GM23338 (cell line): ENCODE measurements around the gene CISH. TPM values are rescaled to one million over a fixed set of nuclear protein-coding genes. Genes with fewer than 3 reads are reported as not detected.

Experiments used
- ATAC-seq: fragments of 200-7000 bp; cut with Tn5 transposase; 3 replicates; pipeline ENCODE4 v1.9.1; 2020
- DNase-seq: peaks from one replicate; pipeline ENCODE4 v3.0.0-alpha.2; 2015; ENCODE audit warnings: low spot score
- H2AFZ ChIP-seq: fragments of 200-600 bp; sonication (generic); 2 replicates; pipeline ENCODE4 v1.8.0; 2016; ENCODE audit warnings: antibody characterized with exemption, mild to moderate bottlenecking, moderate library complexity
- H3F3A ChIP-seq: fragments of 200-600 bp; sonication (generic); replicated peaks from 2 replicates; pipeline ENCODE4 v1.8.0; 2017; ENCODE audit warnings: antibody characterized with exemption, mixed run types, low read depth
- H3K27ac ChIP-seq: fragments of 200-600 bp; sonication (generic); 2 replicates; pipeline ENCODE4 v1.6.1; 2016; ENCODE audit warnings: low read depth
- H3K27me3 ChIP-seq: fragments of 200-600 bp; sonication (generic); 2 replicates; pipeline ENCODE4 v1.8.0; 2016; ENCODE audit warnings: mild to moderate bottlenecking, mixed run types, moderate library complexity; ENCODE audit not compliant: insufficient read depth
- H3K36me3 ChIP-seq: fragments of 200-600 bp; sonication (generic); 2 replicates; pipeline ENCODE4 v1.8.0; 2016; ENCODE audit warnings: mild to moderate bottlenecking; ENCODE audit not compliant: insufficient read depth
- H3K4me1 ChIP-seq: fragments of 200-600 bp; sonication (generic); 2 replicates; pipeline ENCODE4 v1.8.0; 2016; ENCODE audit warnings: mild to moderate bottlenecking, moderate library complexity; ENCODE audit not compliant: insufficient read depth
- H3K4me2 ChIP-seq: fragments of 200-600 bp; sonication (generic); 2 replicates; pipeline ENCODE4 v1.7.1; 2017; ENCODE audit warnings: mixed run types
- H3K4me3 ChIP-seq: fragments of 200-600 bp; sonication (generic); 2 replicates; pipeline ENCODE4 v1.6.1; 2016; ENCODE audit warnings: mixed run types
- H3K79me2 ChIP-seq: fragments of 200-600 bp; sonication (generic); replicated peaks from 2 replicates; pipeline ENCODE4 v1.8.0; 2017; ENCODE audit warnings: mild to moderate bottlenecking; ENCODE audit not compliant: insufficient read depth
- H3K9me2 ChIP-seq: fragments of 200-600 bp; sonication (generic); 2 replicates; pipeline ENCODE4 v1.8.0; 2017; ENCODE audit not compliant: insufficient read depth
- H4K20me1 ChIP-seq: fragments of 200-600 bp; sonication (generic); replicated peaks from 2 replicates; pipeline ENCODE4 v1.8.0; 2017; ENCODE audit warnings: mild to moderate bottlenecking; ENCODE audit not compliant: insufficient read depth
- H3K27ac Mint-ChIP-seq: 2 replicates; pipeline ENCODE4 v1.8.0; 2020; ENCODE audit warnings: inconsistent platforms, mild to moderate bottlenecking, moderate library complexity, mixed read lengths
- H3K27me3 Mint-ChIP-seq: 3 replicates; pipeline ENCODE4 v1.8.0; 2022; ENCODE audit warnings: low read depth, mild to moderate bottlenecking, moderate library complexity, mixed read lengths, inconsistent platforms; ENCODE audit not compliant: insufficient read depth, poor library complexity
- H3K36me3 Mint-ChIP-seq: 3 replicates; pipeline ENCODE4 v1.8.0; 2021; ENCODE audit warnings: low read depth, mild to moderate bottlenecking, inconsistent platforms, moderate library complexity, mixed read lengths
- H3K4me1 Mint-ChIP-seq: 3 replicates; pipeline ENCODE4 v1.8.0; 2020; ENCODE audit warnings: mild to moderate bottlenecking, inconsistent platforms, mixed read lengths
- H3K4me3 Mint-ChIP-seq: 3 replicates; pipeline ENCODE4 v1.8.0; 2021; ENCODE audit warnings: moderate library complexity, mild to moderate bottlenecking, inconsistent platforms, mixed read lengths
- H3K9me3 Mint-ChIP-seq: 3 replicates; pipeline ENCODE4 v1.8.0; 2020; ENCODE audit warnings: moderate library complexity, mild to moderate bottlenecking, inconsistent platforms, mixed read lengths
- CREB1 ChIP-seq: fragments of 250-450 bp; sonication (Bioruptor Pico); IDR thresholded peaks from 2 replicates; pipeline ENCODE4 v1.5.0; 2020; ENCODE audit warnings: low read depth, mild to moderate bottlenecking, moderate library complexity
- EZH2 ChIP-seq: fragments of 200-600 bp; sonication (generic); IDR thresholded peaks from one replicate; pipeline ENCODE4 v1.8.0; 2017; ENCODE audit warnings: antibody characterized with exemption, mild to moderate bottlenecking, low read depth; ENCODE audit not compliant: unreplicated experiment
- EZH2phosphoT487 ChIP-seq: fragments of 200-600 bp; sonication (generic); IDR thresholded peaks from one replicate; pipeline ENCODE4 v1.8.1; 2018; ENCODE audit warnings: antibody characterized with exemption; ENCODE audit not compliant: unreplicated experiment
- JUNB ChIP-seq: IDR thresholded peaks from one replicate; pipeline ENCODE4 v1.6.1; 2016; ENCODE audit warnings: antibody characterized with exemption; ENCODE audit not compliant: unreplicated experiment
- NANOG ChIP-seq: IDR thresholded peaks from 2 replicates; pipeline ENCODE4 v1.6.1; 2016; ENCODE audit warnings: antibody characterized with exemption, borderline replicate concordance
- POLR2AphosphoS5 ChIP-seq: IDR thresholded peaks from 2 replicates; pipeline ENCODE4 v1.6.1; 2016; ENCODE audit warnings: antibody characterized with exemption, low read depth
- STAT1 ChIP-seq: IDR thresholded peaks from one replicate; pipeline ENCODE4 v1.6.1; 2016; ENCODE audit warnings: antibody characterized with exemption; ENCODE audit not compliant: unreplicated experiment
- ZNF114 ChIP-seq: fragments of 250-450 bp; sonication (Bioruptor Pico); IDR thresholded peaks from 2 replicates; pipeline ENCODE4 v1.5.0; 2020; ENCODE audit warnings: mild to moderate bottlenecking, moderate library complexity
- ZNF331 ChIP-seq: fragments of 250-450 bp; sonication (Bioruptor Pico); IDR thresholded peaks from 2 replicates; pipeline ENCODE4 v1.5.0; 2020; ENCODE audit warnings: low read depth, mild to moderate bottlenecking, moderate library complexity
- polyA plus RNA-seq: library from polyadenylated mRNA; unstranded; fragments of >200 nt; fragmentation: Nextera tagmentation; extraction: Ambion mirVana; gene quantifications from 2 replicates; pipeline ENCODE4 v1.2.1, GENCODE V29; 2016
- total RNA-seq: library from RNA; depleted of rRNA; stranded (reverse); fragments of >200 nt; shearing (Covaris generic); gene quantifications from 2 replicates; pipeline ENCODE4 v1.2.3, GENCODE V29; 2014
- TF ChIP-seq, protein P1 (sequence below): fragments of 250-450 bp; sonication (Bioruptor Pico); IDR thresholded peaks from 2 replicates; pipeline ENCODE4 v1.5.0; 2020; ENCODE audit warnings: mild to moderate bottlenecking, moderate library complexity
- TF ChIP-seq, protein P2 (sequence below), 2 experiments: fragments of 200-600 bp in 1 of 2; sonication (generic) in 1 of 2; conservative IDR thresholded peaks; 2 replicates each; pipeline versions ENCODE4 v1.5.1 to v1.6.1; 2016 to 2017; ENCODE audit warnings: antibody characterized with exemption in 2 of 2, low read depth in 2 of 2, mild to moderate bottlenecking in 2 of 2, moderate library complexity in 1 of 2

Gene CISH
- total and polyA plus RNA-seq, 2 experiments from 2014 or later, result 2.1 to 3.6 TPM

DNA sequence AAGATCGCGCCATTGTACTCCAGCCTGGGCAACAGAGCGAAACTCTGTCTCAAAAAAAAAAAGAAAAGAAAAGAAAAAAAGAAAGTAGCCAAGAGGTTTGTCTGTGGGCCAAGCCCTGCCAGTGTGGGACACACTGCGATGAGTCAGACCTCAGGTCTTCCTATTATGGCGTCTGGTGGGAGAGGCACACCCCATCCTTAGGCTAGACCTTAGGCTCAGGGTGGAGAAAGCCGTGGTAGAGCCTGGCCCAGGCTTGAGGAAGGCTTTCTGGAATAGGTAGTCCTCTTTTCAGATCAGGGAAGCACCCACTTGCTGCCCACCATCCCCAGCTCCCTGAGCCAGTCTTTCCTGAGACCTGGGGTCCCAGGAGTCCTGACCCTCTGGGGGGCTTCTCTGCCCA lies 36.2 kb downstream of the CISH start:
- H3K36me3 ChIP-seq, result no peaks in the 10 kb centered on the region
- no peaks in the 10 kb centered on the region for H4K20me1 ChIP-seq
- Mint-ChIP-seq H3K36me3 (no peaks in the 10 kb centered on the region), H3K4me3 (no peak overlapping the region), H3K27me3 (peaks cover 3% of the 10 kb centered on the region), H3K4me1 (0 out of 3 replicates have a peak, but pooled peaks cover 2% of the 10 kb centered on the region), H3K9me3 (no peaks in the 10 kb centered on the region), H3K27ac (no peak overlapping the region)
- TF ChIP-seq JUNB, result no peak
- TF ChIP-seq EZH2, result no peak
- TF ChIP-seq POLR2AphosphoS5, result no peak
- no peak for TF ChIP-seq NANOG
- TF ChIP-seq EZH2phosphoT487, result no peak
- TF ChIP-seq STAT1, result no peak
- TF ChIP-seq, protein P1, sequence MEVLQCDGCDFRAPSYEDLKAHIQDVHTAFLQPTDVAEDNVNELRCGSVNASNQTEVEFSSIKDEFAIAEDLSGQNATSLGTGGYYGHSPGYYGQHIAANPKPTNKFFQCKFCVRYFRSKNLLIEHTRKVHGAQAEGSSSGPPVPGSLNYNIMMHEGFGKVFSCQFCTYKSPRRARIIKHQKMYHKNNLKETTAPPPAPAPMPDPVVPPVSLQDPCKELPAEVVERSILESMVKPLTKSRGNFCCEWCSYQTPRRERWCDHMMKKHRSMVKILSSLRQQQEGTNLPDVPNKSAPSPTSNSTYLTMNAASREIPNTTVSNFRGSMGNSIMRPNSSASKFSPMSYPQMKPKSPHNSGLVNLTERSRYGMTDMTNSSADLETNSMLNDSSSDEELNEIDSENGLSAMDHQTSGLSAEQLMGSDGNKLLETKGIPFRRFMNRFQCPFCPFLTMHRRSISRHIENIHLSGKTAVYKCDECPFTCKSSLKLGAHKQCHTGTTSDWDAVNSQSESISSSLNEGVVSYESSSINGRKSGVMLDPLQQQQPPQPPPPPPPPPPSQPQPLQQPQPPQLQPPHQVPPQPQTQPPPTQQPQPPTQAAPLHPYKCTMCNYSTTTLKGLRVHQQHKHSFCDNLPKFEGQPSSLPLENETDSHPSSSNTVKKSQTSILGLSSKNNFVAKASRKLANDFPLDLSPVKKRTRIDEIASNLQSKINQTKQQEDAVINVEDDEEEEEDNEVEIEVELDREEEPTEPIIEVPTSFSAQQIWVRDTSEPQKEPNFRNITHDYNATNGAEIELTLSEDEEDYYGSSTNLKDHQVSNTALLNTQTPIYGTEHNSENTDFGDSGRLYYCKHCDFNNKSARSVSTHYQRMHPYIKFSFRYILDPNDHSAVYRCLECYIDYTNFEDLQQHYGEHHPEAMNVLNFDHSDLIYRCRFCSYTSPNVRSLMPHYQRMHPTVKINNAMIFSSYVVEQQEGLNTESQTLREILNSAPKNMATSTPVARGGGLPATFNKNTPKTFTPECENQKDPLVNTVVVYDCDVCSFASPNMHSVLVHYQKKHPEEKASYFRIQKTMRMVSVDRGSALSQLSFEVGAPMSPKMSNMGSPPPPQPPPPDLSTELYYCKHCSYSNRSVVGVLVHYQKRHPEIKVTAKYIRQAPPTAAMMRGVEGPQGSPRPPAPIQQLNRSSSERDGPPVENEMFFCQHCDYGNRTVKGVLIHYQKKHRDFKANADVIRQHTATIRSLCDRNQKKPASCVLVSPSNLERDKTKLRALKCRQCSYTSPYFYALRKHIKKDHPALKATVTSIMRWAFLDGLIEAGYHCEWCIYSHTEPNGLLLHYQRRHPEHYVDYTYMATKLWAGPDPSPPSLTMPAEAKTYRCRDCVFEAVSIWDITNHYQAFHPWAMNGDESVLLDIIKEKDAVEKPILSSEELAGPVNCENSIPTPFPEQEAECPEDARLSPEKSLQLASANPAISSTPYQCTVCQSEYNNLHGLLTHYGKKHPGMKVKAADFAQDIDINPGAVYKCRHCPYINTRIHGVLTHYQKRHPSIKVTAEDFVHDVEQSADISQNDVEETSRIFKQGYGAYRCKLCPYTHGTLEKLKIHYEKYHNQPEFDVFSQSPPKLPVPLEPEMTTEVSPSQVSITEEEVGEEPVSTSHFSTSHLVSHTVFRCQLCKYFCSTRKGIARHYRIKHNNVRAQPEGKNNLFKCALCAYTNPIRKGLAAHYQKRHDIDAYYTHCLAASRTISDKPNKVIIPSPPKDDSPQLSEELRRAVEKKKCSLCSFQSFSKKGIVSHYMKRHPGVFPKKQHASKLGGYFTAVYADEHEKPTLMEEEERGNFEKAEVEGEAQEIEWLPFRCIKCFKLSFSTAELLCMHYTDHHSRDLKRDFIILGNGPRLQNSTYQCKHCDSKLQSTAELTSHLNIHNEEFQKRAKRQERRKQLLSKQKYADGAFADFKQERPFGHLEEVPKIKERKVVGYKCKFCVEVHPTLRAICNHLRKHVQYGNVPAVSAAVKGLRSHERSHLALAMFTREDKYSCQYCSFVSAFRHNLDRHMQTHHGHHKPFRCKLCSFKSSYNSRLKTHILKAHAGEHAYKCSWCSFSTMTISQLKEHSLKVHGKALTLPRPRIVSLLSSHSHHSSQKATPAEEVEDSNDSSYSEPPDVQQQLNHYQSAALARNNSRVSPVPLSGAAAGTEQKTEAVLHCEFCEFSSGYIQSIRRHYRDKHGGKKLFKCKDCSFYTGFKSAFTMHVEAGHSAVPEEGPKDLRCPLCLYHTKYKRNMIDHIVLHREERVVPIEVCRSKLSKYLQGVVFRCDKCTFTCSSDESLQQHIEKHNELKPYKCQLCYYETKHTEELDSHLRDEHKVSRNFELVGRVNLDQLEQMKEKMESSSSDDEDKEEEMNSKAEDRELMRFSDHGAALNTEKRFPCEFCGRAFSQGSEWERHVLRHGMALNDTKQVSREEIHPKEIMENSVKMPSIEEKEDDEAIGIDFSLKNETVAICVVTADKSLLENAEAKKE (CRISPR knock-in tag), result no peak
- no peak for TF ChIP-seq ZNF114
- no peak for TF ChIP-seq ZNF331
- TF ChIP-seq, protein P2, sequence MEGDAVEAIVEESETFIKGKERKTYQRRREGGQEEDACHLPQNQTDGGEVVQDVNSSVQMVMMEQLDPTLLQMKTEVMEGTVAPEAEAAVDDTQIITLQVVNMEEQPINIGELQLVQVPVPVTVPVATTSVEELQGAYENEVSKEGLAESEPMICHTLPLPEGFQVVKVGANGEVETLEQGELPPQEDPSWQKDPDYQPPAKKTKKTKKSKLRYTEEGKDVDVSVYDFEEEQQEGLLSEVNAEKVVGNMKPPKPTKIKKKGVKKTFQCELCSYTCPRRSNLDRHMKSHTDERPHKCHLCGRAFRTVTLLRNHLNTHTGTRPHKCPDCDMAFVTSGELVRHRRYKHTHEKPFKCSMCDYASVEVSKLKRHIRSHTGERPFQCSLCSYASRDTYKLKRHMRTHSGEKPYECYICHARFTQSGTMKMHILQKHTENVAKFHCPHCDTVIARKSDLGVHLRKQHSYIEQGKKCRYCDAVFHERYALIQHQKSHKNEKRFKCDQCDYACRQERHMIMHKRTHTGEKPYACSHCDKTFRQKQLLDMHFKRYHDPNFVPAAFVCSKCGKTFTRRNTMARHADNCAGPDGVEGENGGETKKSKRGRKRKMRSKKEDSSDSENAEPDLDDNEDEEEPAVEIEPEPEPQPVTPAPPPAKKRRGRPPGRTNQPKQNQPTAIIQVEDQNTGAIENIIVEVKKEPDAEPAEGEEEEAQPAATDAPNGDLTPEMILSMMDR (conservative IDR thresholded peaks at IDR 0.05; ENCODE audit: low read depth in 2 of 2), result no peak
- no peak for TF ChIP-seq CREB1 (CRISPR knock-in tag)
- DNase-seq, result no peak
- no peaks in the 10 kb centered on the region for H3K27me3 ChIP-seq
- no peak for ATAC-seq
- H3K4me2 ChIP-seq, result no peak overlapping the region
- no peak overlapping the region for H3K4me3 ChIP-seq
- no peak overlapping the region for H2AFZ ChIP-seq
- no peak overlapping the region for H3K27ac ChIP-seq
- peaks cover 2% of the 10 kb centered on the region; the same call in 1 of the 2 replicates for H3K79me2 ChIP-seq
- no peaks in the 10 kb centered on the region; the same call in 1 of the 2 replicates for H3K4me1 ChIP-seq
- no peaks in the 10 kb centered on the region for H3K9me2 ChIP-seq
- H3F3A ChIP-seq, result peaks cover 1% of the 10 kb centered on the region
